GM23338 (cell line): ENCODE data around the gene CNRIP1. TPM values are rescaled to one million over a fixed set of nuclear protein-coding genes. Genes with fewer than 3 reads are reported as not detected.

Source experiments
- ATAC-seq: fragments of 200-7000 bp; cut with Tn5 transposase; 3 replicates; pipeline ENCODE4 v1.9.1; 2020
- DNase-seq: peaks from one replicate; pipeline ENCODE4 v3.0.0-alpha.2; 2015; ENCODE audit warnings: low spot score
- H2AFZ ChIP-seq: fragments of 200-600 bp; sonication (generic); 2 replicates; pipeline ENCODE4 v1.8.0; 2016; ENCODE audit warnings: antibody characterized with exemption, mild to moderate bottlenecking, moderate library complexity
- H3F3A ChIP-seq: fragments of 200-600 bp; sonication (generic); replicated peaks from 2 replicates; pipeline ENCODE4 v1.8.0; 2017; ENCODE audit warnings: antibody characterized with exemption, mixed run types, low read depth
- H3K27ac ChIP-seq: fragments of 200-600 bp; sonication (generic); 2 replicates; pipeline ENCODE4 v1.6.1; 2016; ENCODE audit warnings: low read depth
- H3K27me3 ChIP-seq: fragments of 200-600 bp; sonication (generic); 2 replicates; pipeline ENCODE4 v1.8.0; 2016; ENCODE audit warnings: mild to moderate bottlenecking, mixed run types, moderate library complexity; ENCODE audit not compliant: insufficient read depth
- H3K36me3 ChIP-seq: fragments of 200-600 bp; sonication (generic); 2 replicates; pipeline ENCODE4 v1.8.0; 2016; ENCODE audit warnings: mild to moderate bottlenecking; ENCODE audit not compliant: insufficient read depth
- H3K4me1 ChIP-seq: fragments of 200-600 bp; sonication (generic); 2 replicates; pipeline ENCODE4 v1.8.0; 2016; ENCODE audit warnings: mild to moderate bottlenecking, moderate library complexity; ENCODE audit not compliant: insufficient read depth
- H3K4me2 ChIP-seq: fragments of 200-600 bp; sonication (generic); 2 replicates; pipeline ENCODE4 v1.7.1; 2017; ENCODE audit warnings: mixed run types
- H3K4me3 ChIP-seq: fragments of 200-600 bp; sonication (generic); 2 replicates; pipeline ENCODE4 v1.6.1; 2016; ENCODE audit warnings: mixed run types
- H3K79me2 ChIP-seq: fragments of 200-600 bp; sonication (generic); replicated peaks from 2 replicates; pipeline ENCODE4 v1.8.0; 2017; ENCODE audit warnings: mild to moderate bottlenecking; ENCODE audit not compliant: insufficient read depth
- H3K9me2 ChIP-seq: fragments of 200-600 bp; sonication (generic); 2 replicates; pipeline ENCODE4 v1.8.0; 2017; ENCODE audit not compliant: insufficient read depth
- H4K20me1 ChIP-seq: fragments of 200-600 bp; sonication (generic); replicated peaks from 2 replicates; pipeline ENCODE4 v1.8.0; 2017; ENCODE audit warnings: mild to moderate bottlenecking; ENCODE audit not compliant: insufficient read depth
- H3K27ac Mint-ChIP-seq: 2 replicates; pipeline ENCODE4 v1.8.0; 2020; ENCODE audit warnings: inconsistent platforms, mild to moderate bottlenecking, moderate library complexity, mixed read lengths
- H3K27me3 Mint-ChIP-seq: 3 replicates; pipeline ENCODE4 v1.8.0; 2022; ENCODE audit warnings: low read depth, mild to moderate bottlenecking, moderate library complexity, mixed read lengths, inconsistent platforms; ENCODE audit not compliant: insufficient read depth, poor library complexity
- H3K36me3 Mint-ChIP-seq: 3 replicates; pipeline ENCODE4 v1.8.0; 2021; ENCODE audit warnings: low read depth, mild to moderate bottlenecking, inconsistent platforms, moderate library complexity, mixed read lengths
- H3K4me1 Mint-ChIP-seq: 3 replicates; pipeline ENCODE4 v1.8.0; 2020; ENCODE audit warnings: mild to moderate bottlenecking, inconsistent platforms, mixed read lengths
- H3K4me3 Mint-ChIP-seq: 3 replicates; pipeline ENCODE4 v1.8.0; 2021; ENCODE audit warnings: moderate library complexity, mild to moderate bottlenecking, inconsistent platforms, mixed read lengths
- H3K9me3 Mint-ChIP-seq: 3 replicates; pipeline ENCODE4 v1.8.0; 2020; ENCODE audit warnings: moderate library complexity, mild to moderate bottlenecking, inconsistent platforms, mixed read lengths
- CREB1 ChIP-seq: fragments of 250-450 bp; sonication (Bioruptor Pico); IDR thresholded peaks from 2 replicates; pipeline ENCODE4 v1.5.0; 2020; ENCODE audit warnings: low read depth, mild to moderate bottlenecking, moderate library complexity
- CTCF ChIP-seq, 2 experiments: fragments of 200-600 bp in 1 of 2; sonication (generic) in 1 of 2; conservative IDR thresholded peaks; 2 replicates each; pipeline versions ENCODE4 v1.5.1 to v1.6.1; 2016 to 2017; ENCODE audit warnings: antibody characterized with exemption in 2 of 2, low read depth in 2 of 2, mild to moderate bottlenecking in 2 of 2, moderate library complexity in 1 of 2
- ETS1 ChIP-seq: IDR thresholded peaks from 2 replicates; pipeline ENCODE4 v1.6.1; 2016; ENCODE audit warnings: antibody characterized with exemption
- EZH2 ChIP-seq: fragments of 200-600 bp; sonication (generic); IDR thresholded peaks from one replicate; pipeline ENCODE4 v1.8.0; 2017; ENCODE audit warnings: antibody characterized with exemption, mild to moderate bottlenecking, low read depth; ENCODE audit not compliant: unreplicated experiment
- EZH2phosphoT487 ChIP-seq: fragments of 200-600 bp; sonication (generic); IDR thresholded peaks from one replicate; pipeline ENCODE4 v1.8.1; 2018; ENCODE audit warnings: antibody characterized with exemption; ENCODE audit not compliant: unreplicated experiment
- JUNB ChIP-seq: IDR thresholded peaks from one replicate; pipeline ENCODE4 v1.6.1; 2016; ENCODE audit warnings: antibody characterized with exemption; ENCODE audit not compliant: unreplicated experiment
- NANOG ChIP-seq: IDR thresholded peaks from 2 replicates; pipeline ENCODE4 v1.6.1; 2016; ENCODE audit warnings: antibody characterized with exemption, borderline replicate concordance
- POLR2AphosphoS5 ChIP-seq: IDR thresholded peaks from 2 replicates; pipeline ENCODE4 v1.6.1; 2016; ENCODE audit warnings: antibody characterized with exemption, low read depth
- REST ChIP-seq: IDR thresholded peaks from one replicate; pipeline ENCODE4 v1.6.1; 2018; ENCODE audit warnings: antibody characterized with exemption; ENCODE audit not compliant: unreplicated experiment
- STAT1 ChIP-seq: IDR thresholded peaks from one replicate; pipeline ENCODE4 v1.6.1; 2016; ENCODE audit warnings: antibody characterized with exemption; ENCODE audit not compliant: unreplicated experiment
- ZNF114 ChIP-seq: fragments of 250-450 bp; sonication (Bioruptor Pico); IDR thresholded peaks from 2 replicates; pipeline ENCODE4 v1.5.0; 2020; ENCODE audit warnings: mild to moderate bottlenecking, moderate library complexity
- ZNF331 ChIP-seq: fragments of 250-450 bp; sonication (Bioruptor Pico); IDR thresholded peaks from 2 replicates; pipeline ENCODE4 v1.5.0; 2020; ENCODE audit warnings: low read depth, mild to moderate bottlenecking, moderate library complexity
- polyA plus RNA-seq: library from polyadenylated mRNA; unstranded; fragments of >200 nt; fragmentation: Nextera tagmentation; extraction: Ambion mirVana; gene quantifications from 2 replicates; pipeline ENCODE4 v1.2.1, GENCODE V29; 2016
- total RNA-seq: library from RNA; depleted of rRNA; stranded (reverse); fragments of >200 nt; shearing (Covaris generic); gene quantifications from 2 replicates; pipeline ENCODE4 v1.2.3, GENCODE V29; 2014
- TF ChIP-seq, protein P1 (sequence below): fragments of 250-450 bp; sonication (Bioruptor Pico); IDR thresholded peaks from 2 replicates; pipeline ENCODE4 v1.5.0; 2020; ENCODE audit warnings: mild to moderate bottlenecking, moderate library complexity

Gene CNRIP1
- total and polyA plus RNA-seq, 2 experiments from 2014 or later, result 5.9 to 6.9 TPM

- no peaks in the 10 kb centered on the region for H3F3A ChIP-seq
- Mint-ChIP-seq H3K9me3 (no peaks in the 10 kb centered on the region), H3K27me3 (peaks cover 11% of the 10 kb centered on the region), H3K4me3 (no peak overlapping the region; the same call in 2 of the 3 replicates), H3K4me1 (peaks cover 7% of the 10 kb centered on the region; the same call in 2 of the 3 replicates), H3K27ac (peak overlapping the region; percentile 69), H3K36me3 (peaks cover 7% of the 10 kb centered on the region; the same call in 2 of the 3 replicates)
- ATAC-seq, result no peak
- H3K4me1 ChIP-seq, result peaks cover 34% of the 10 kb centered on the region
- TF ChIP-seq STAT1 (no peak), ETS1 (no peak), JUNB (no peak), ZNF114 (CRISPR knock-in tag) (no peak), CREB1 (CRISPR knock-in tag) (no peak), REST (no peak), CTCF (conservative IDR thresholded peaks at IDR 0.05; ENCODE audit: low read depth in 2 of 2) (no peak), POLR2AphosphoS5 (no peak), EZH2 (no peak), EZH2phosphoT487 (no peak), NANOG (no peak), ZNF331 (CRISPR knock-in tag) (no peak)
- TF ChIP-seq, protein P1, sequence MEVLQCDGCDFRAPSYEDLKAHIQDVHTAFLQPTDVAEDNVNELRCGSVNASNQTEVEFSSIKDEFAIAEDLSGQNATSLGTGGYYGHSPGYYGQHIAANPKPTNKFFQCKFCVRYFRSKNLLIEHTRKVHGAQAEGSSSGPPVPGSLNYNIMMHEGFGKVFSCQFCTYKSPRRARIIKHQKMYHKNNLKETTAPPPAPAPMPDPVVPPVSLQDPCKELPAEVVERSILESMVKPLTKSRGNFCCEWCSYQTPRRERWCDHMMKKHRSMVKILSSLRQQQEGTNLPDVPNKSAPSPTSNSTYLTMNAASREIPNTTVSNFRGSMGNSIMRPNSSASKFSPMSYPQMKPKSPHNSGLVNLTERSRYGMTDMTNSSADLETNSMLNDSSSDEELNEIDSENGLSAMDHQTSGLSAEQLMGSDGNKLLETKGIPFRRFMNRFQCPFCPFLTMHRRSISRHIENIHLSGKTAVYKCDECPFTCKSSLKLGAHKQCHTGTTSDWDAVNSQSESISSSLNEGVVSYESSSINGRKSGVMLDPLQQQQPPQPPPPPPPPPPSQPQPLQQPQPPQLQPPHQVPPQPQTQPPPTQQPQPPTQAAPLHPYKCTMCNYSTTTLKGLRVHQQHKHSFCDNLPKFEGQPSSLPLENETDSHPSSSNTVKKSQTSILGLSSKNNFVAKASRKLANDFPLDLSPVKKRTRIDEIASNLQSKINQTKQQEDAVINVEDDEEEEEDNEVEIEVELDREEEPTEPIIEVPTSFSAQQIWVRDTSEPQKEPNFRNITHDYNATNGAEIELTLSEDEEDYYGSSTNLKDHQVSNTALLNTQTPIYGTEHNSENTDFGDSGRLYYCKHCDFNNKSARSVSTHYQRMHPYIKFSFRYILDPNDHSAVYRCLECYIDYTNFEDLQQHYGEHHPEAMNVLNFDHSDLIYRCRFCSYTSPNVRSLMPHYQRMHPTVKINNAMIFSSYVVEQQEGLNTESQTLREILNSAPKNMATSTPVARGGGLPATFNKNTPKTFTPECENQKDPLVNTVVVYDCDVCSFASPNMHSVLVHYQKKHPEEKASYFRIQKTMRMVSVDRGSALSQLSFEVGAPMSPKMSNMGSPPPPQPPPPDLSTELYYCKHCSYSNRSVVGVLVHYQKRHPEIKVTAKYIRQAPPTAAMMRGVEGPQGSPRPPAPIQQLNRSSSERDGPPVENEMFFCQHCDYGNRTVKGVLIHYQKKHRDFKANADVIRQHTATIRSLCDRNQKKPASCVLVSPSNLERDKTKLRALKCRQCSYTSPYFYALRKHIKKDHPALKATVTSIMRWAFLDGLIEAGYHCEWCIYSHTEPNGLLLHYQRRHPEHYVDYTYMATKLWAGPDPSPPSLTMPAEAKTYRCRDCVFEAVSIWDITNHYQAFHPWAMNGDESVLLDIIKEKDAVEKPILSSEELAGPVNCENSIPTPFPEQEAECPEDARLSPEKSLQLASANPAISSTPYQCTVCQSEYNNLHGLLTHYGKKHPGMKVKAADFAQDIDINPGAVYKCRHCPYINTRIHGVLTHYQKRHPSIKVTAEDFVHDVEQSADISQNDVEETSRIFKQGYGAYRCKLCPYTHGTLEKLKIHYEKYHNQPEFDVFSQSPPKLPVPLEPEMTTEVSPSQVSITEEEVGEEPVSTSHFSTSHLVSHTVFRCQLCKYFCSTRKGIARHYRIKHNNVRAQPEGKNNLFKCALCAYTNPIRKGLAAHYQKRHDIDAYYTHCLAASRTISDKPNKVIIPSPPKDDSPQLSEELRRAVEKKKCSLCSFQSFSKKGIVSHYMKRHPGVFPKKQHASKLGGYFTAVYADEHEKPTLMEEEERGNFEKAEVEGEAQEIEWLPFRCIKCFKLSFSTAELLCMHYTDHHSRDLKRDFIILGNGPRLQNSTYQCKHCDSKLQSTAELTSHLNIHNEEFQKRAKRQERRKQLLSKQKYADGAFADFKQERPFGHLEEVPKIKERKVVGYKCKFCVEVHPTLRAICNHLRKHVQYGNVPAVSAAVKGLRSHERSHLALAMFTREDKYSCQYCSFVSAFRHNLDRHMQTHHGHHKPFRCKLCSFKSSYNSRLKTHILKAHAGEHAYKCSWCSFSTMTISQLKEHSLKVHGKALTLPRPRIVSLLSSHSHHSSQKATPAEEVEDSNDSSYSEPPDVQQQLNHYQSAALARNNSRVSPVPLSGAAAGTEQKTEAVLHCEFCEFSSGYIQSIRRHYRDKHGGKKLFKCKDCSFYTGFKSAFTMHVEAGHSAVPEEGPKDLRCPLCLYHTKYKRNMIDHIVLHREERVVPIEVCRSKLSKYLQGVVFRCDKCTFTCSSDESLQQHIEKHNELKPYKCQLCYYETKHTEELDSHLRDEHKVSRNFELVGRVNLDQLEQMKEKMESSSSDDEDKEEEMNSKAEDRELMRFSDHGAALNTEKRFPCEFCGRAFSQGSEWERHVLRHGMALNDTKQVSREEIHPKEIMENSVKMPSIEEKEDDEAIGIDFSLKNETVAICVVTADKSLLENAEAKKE (CRISPR knock-in tag), result no peak
- H3K4me2 ChIP-seq, result 0 out of 2 replicates have a peak overlapping the region, but pooled peaks have one; percentile 16
- no peaks in the 10 kb centered on the region for H3K9me2 ChIP-seq
- H3K27ac ChIP-seq, result no peak overlapping the region
- H4K20me1 ChIP-seq, result peaks cover 60% of the 10 kb centered on the region
- DNase-seq, result no peak
- no peak overlapping the region for H2AFZ ChIP-seq
- H3K27me3 ChIP-seq, result no peaks in the 10 kb centered on the region
- H3K36me3 ChIP-seq, result no peaks in the 10 kb centered on the region
- H3K79me2 ChIP-seq, result peaks cover 75% of the 10 kb centered on the region
- 0 out of 2 replicates have a peak overlapping the region, but pooled peaks have one; percentile 3 for H3K4me3 ChIP-seq
Measured at GRCh38 chr2:68248806-68249205, 70.9 kb downstream of the CNRIP1 start.
